Neural progenitor cell (in vitro differentiated cells): ENCODE measurements around the gene MAST2. TPM values are rescaled to one million over a fixed set of nuclear protein-coding genes. Genes with fewer than 3 reads are reported as not detected.
"Not testable (repeated sequence)": the region's sequence is repeated elsewhere in the genome, so short reads cannot be mapped to it uniquely, and the experiment has no call there.

Experiments used
- DNase-seq: peaks from one replicate; pipeline ENCODE4 v3.0.0-alpha.2; 2016; ENCODE audit warnings: low spot score
- H2AFZ ChIP-seq: fragments of 200-600 bp; sonication (generic); replicated peaks from 2 replicates; pipeline ENCODE4 v1.6.1; 2016; ENCODE audit warnings: antibody characterized with exemption
- H3F3A ChIP-seq: fragments of 200-600 bp; sonication (generic); 2 replicates; pipeline ENCODE4 v1.6.1; 2016; ENCODE audit warnings: antibody characterized with exemption, low read depth
- H3K27ac ChIP-seq: fragments of 200-600 bp; sonication (generic); 2 replicates; pipeline ENCODE4 v1.5.1; 2016; ENCODE audit warnings: mild to moderate bottlenecking
- H3K27me3 ChIP-seq: fragments of 200-600 bp; sonication (generic); 2 replicates; pipeline ENCODE4 v1.6.1; 2016; ENCODE audit warnings: mild to moderate bottlenecking, moderate library complexity
- H3K36me3 ChIP-seq: fragments of 200-600 bp; sonication (generic); 2 replicates; pipeline ENCODE4 v1.5.1; 2016
- H3K4me1 ChIP-seq: fragments of 200-600 bp; sonication (generic); 2 replicates; pipeline ENCODE4 v1.6.1; 2016; ENCODE audit warnings: mixed run types
- H3K4me2 ChIP-seq: fragments of 200-600 bp; sonication (generic); 2 replicates; pipeline ENCODE4 v1.6.1; 2016
- H3K4me3 ChIP-seq: fragments of 200-600 bp; sonication (generic); 2 replicates; pipeline ENCODE4 v1.5.1; 2016
- H3K79me2 ChIP-seq: fragments of 200-600 bp; sonication (generic); 2 replicates; pipeline ENCODE4 v1.6.1; 2016; ENCODE audit warnings: low read depth
- H3K9ac ChIP-seq: fragments of 200-600 bp; sonication (generic); 2 replicates; pipeline ENCODE4 v1.6.1; 2016
- H3K9me3 ChIP-seq: fragments of 200-600 bp; sonication (generic); 2 replicates; pipeline ENCODE4 v1.5.1; 2016; ENCODE audit warnings: low read depth
- H4K20me1 ChIP-seq: fragments of 200-600 bp; sonication (generic); 2 replicates; pipeline ENCODE4 v1.6.1; 2016; ENCODE audit warnings: low read depth
- H3K27ac Mint-ChIP-seq: 3 replicates; pipeline ENCODE4 v1.8.0; 2021; ENCODE audit warnings: mixed read lengths
- H3K27me3 Mint-ChIP-seq: 2 replicates; pipeline ENCODE4 v1.8.0; 2022; ENCODE audit warnings: low read depth, mild to moderate bottlenecking, inconsistent platforms, moderate library complexity, mixed read lengths; ENCODE audit not compliant: insufficient read depth
- H3K36me3 Mint-ChIP-seq: 3 replicates; pipeline ENCODE4 v1.8.0; 2021; ENCODE audit warnings: mixed read lengths
- H3K4me1 Mint-ChIP-seq: 3 replicates; pipeline ENCODE4 v1.8.0; 2021; ENCODE audit warnings: mixed read lengths
- H3K4me3 Mint-ChIP-seq: 3 replicates; pipeline ENCODE4 v1.8.0; 2021; ENCODE audit warnings: mild to moderate bottlenecking, moderate library complexity, mixed read lengths
- H3K9me3 Mint-ChIP-seq: 3 replicates; pipeline ENCODE4 v1.8.0; 2020; ENCODE audit warnings: mixed read lengths
- EZH2 ChIP-seq: fragments of 200-600 bp; sonication (generic); IDR thresholded peaks from 2 replicates; pipeline ENCODE4 v1.6.1; 2017; ENCODE audit warnings: antibody characterized with exemption, mild to moderate bottlenecking, moderate library complexity
- EZH2phosphoT487 ChIP-seq: fragments of 200-600 bp; sonication (generic); IDR thresholded peaks from 2 replicates; pipeline ENCODE4 v1.6.1; 2017; ENCODE audit warnings: antibody characterized with exemption
- total RNA-seq: library from RNA; depleted of rRNA; stranded (reverse); fragments of >200 nt; gene quantifications from 2 replicates; pipeline ENCODE4 v1.2.3, GENCODE V29; 2015; ENCODE audit warnings: low replicate concordance
- TF ChIP-seq, protein P1 (sequence below): fragments of 200-600 bp; sonication (generic); IDR thresholded peaks from 2 replicates; pipeline ENCODE4 v1.5.1; 2017; ENCODE audit warnings: antibody characterized with exemption, mild to moderate bottlenecking

The MAST2 gene
- total RNA-seq, 1 donor from 2014 or later = 5.5 TPM

DNA sequence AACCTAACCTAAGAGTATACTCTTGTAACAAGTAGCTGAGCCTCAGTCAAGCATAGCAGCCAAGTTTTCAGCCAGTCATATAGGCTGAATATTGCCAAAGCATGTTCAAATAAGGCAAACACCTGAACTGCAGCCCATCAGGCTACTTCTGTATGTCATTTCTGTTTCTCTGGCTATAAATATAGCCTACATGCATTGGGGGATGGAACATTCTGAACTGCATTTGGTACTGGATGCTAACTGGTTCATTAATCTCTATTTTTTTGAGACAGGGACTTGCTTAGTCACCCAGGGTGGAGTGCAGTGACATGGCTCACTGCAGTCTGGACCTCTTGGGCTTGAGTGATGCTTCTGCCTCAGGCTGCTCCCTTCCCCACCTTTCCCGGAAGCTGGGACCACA, 37.3 kb downstream of the MAST2 start:
- no peaks in the 10 kb centered on the region for H3K79me2 ChIP-seq
- H3K4me1 ChIP-seq = no peaks in the 10 kb centered on the region
- no peak for DNase-seq
- no peak overlapping the region for H3K27ac ChIP-seq
- H3K36me3 Mint-ChIP-seq = peaks cover 7% of the 10 kb centered on the region
- H3K9ac ChIP-seq = no peak overlapping the region
- no peaks in the 10 kb centered on the region for H3F3A ChIP-seq
- H3K9me3 Mint-ChIP-seq = no peaks in the 10 kb centered on the region
- TF ChIP-seq EZH2 (no peak), EZH2phosphoT487 (no peak)
- TF ChIP-seq, protein P1, sequence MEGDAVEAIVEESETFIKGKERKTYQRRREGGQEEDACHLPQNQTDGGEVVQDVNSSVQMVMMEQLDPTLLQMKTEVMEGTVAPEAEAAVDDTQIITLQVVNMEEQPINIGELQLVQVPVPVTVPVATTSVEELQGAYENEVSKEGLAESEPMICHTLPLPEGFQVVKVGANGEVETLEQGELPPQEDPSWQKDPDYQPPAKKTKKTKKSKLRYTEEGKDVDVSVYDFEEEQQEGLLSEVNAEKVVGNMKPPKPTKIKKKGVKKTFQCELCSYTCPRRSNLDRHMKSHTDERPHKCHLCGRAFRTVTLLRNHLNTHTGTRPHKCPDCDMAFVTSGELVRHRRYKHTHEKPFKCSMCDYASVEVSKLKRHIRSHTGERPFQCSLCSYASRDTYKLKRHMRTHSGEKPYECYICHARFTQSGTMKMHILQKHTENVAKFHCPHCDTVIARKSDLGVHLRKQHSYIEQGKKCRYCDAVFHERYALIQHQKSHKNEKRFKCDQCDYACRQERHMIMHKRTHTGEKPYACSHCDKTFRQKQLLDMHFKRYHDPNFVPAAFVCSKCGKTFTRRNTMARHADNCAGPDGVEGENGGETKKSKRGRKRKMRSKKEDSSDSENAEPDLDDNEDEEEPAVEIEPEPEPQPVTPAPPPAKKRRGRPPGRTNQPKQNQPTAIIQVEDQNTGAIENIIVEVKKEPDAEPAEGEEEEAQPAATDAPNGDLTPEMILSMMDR = no peak
- no peak overlapping the region for H3K4me3 ChIP-seq
- no peaks in the 10 kb centered on the region for H3K27me3 ChIP-seq
- no peak overlapping the region for H2AFZ ChIP-seq
- no peaks in the 10 kb centered on the region for H4K20me1 ChIP-seq
- H3K36me3 ChIP-seq = no peaks in the 10 kb centered on the region
- H3K4me2 ChIP-seq = no peak overlapping the region
- H3K4me3 Mint-ChIP-seq = no peak overlapping the region
- no peaks in the 10 kb centered on the region for H3K4me1 Mint-ChIP-seq
- no peak overlapping the region for H3K27ac Mint-ChIP-seq
- no peaks in the 10 kb centered on the region for H3K9me3 ChIP-seq
- no peaks in the 10 kb centered on the region for H3K27me3 Mint-ChIP-seq

- TF ChIP-seq EZH2phosphoT487 (no peak), EZH2 (no peak)
- TF ChIP-seq, protein P1 = no peak
These were observed 39.4 kb downstream of the MAST2 start for GRCh38 chr1:45842786-45843185.

GRCh38 chr1:45843474-45843905, 40.1 kb downstream of the MAST2 start:
- no peak overlapping the region for H3K4me2 ChIP-seq
- no peaks in the 10 kb centered on the region for H3K79me2 ChIP-seq
- no peak overlapping the region for H3K9ac ChIP-seq

More at GRCh38 chr1:45842786-45843185, 39.4 kb downstream of the MAST2 start:
- no peaks in the 10 kb centered on the region for H4K20me1 ChIP-seq
- no peaks in the 10 kb centered on the region for H3F3A ChIP-seq
- H2AFZ ChIP-seq = no peak overlapping the region
- no peaks in the 10 kb centered on the region for H3K27me3 Mint-ChIP-seq
- no peak for DNase-seq
- H3K36me3 Mint-ChIP-seq = peaks cover 3% of the 10 kb centered on the region
- no peaks in the 10 kb centered on the region for H3K9me3 ChIP-seq
- no peak overlapping the region for H3K4me3 ChIP-seq
- no peaks in the 10 kb centered on the region for H3K4me1 Mint-ChIP-seq
- H3K4me1 ChIP-seq = no peaks in the 10 kb centered on the region
- H3K79me2 ChIP-seq = no peaks in the 10 kb centered on the region
- no peak overlapping the region for H3K4me2 ChIP-seq
- no peaks in the 10 kb centered on the region for H3K36me3 ChIP-seq
- no peak overlapping the region for H3K27ac ChIP-seq
- H3K27me3 ChIP-seq = no peaks in the 10 kb centered on the region
- H3K4me3 Mint-ChIP-seq = no peak overlapping the region
- H3K27ac Mint-ChIP-seq = no peak overlapping the region
- H3K9me3 Mint-ChIP-seq = no peaks in the 10 kb centered on the region
- H3K9ac ChIP-seq = no peak overlapping the region

DNA sequence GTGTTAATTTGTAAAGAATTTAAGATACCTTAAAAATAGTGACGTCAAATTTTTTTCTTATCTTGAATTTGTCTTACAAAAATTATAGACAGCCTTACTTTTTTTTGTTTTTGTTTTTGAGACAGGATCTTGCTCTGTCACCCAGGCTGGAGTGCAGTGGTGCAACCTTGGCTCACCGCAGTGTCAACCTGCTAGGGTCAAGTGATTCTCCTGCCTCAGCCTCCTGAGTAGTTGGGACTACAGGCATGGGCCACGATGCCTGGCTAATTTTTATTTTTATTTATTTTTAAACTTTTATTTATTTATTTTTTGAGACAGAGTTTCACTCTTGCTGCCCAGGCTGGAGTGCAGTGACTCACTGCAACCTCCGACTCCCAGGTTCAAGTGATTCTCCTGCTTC, 40.6 kb downstream of the MAST2 start:
- H3K4me2 ChIP-seq, H3K9me3 Mint-ChIP-seq, H3K79me2 ChIP-seq, H3K4me1 ChIP-seq, DNase-seq, H3K27ac ChIP-seq, H2AFZ ChIP-seq, H3K9ac ChIP-seq, H3K27me3 Mint-ChIP-seq, H3K27ac Mint-ChIP-seq, H3F3A ChIP-seq, H3K4me1 Mint-ChIP-seq, H3K4me3 ChIP-seq, H3K36me3 ChIP-seq, H3K9me3 ChIP-seq, H4K20me1 ChIP-seq, H3K4me3 Mint-ChIP-seq, H3K27me3 ChIP-seq: not testable (repeated sequence)
- H3K36me3 Mint-ChIP-seq = peaks cover 10% of the 10 kb centered on the region

More at GRCh38 chr1:45843474-45843905, 40.1 kb downstream of the MAST2 start:
- peaks cover 3% of the 10 kb centered on the region for H3F3A ChIP-seq
- Mint-ChIP-seq H3K4me1 (no peaks in the 10 kb centered on the region), H3K4me3 (no peak overlapping the region), H3K27ac (no peak overlapping the region), H3K36me3 (peaks cover 7% of the 10 kb centered on the region), H3K9me3 (no peaks in the 10 kb centered on the region), H3K27me3 (no peaks in the 10 kb centered on the region)
- DNase-seq = no peak
- H2AFZ ChIP-seq = no peak overlapping the region
- TF ChIP-seq EZH2phosphoT487 (no peak), EZH2 (no peak)
- TF ChIP-seq, protein P1 = peak; percentile 14
- H3K27ac ChIP-seq = no peak overlapping the region
- peaks cover 5% of the 10 kb centered on the region for H3K4me1 ChIP-seq
- H3K27me3 ChIP-seq = no peaks in the 10 kb centered on the region
- no peaks in the 10 kb centered on the region for H4K20me1 ChIP-seq
- H3K9me3 ChIP-seq = no peaks in the 10 kb centered on the region
- no peaks in the 10 kb centered on the region for H3K36me3 ChIP-seq
- no peak overlapping the region for H3K4me3 ChIP-seq
